ENCODE results near the gene ERMARD.

The ERMARD gene

GRCh38 chr6:169801396-169802160 is 50.2 kb downstream of the ERMARD start:
- H2BK15ac ChIP-seq (ENCODE audit: low read length), result peak overlapping the region; percentile 80
- no CpG with 5 or more reads among the region's 31 CpGs for WGBS, 2 donors (ENCODE audit: extremely low coverage in 2 of 2, insufficient read length in 2 of 2, insufficient replicate concordance in 1 of 2)
- H3K36me3 ChIP-seq (replicated peaks in 1 of 2; ENCODE audit: control insufficient read depth in 2 of 2, insufficient read depth in 2 of 2, low read length in 2 of 2), result no peaks in the 10 kb centered on the region
- no peak for DNase-seq (ENCODE audit: low spot score)
- H4K8ac ChIP-seq (ENCODE audit: low read depth, low read length), result no peak overlapping the region
- peak overlapping the region; percentile 59 for H3K14ac ChIP-seq (ENCODE audit: low read length)
- H3K9ac ChIP-seq (ENCODE audit: low read depth, low read length, poor library complexity), result peak overlapping the region; percentile 22
- no peak overlapping the region for H3K4me3 ChIP-seq (ENCODE audit: low read length in 2 of 2)
- no peak overlapping the region for H2BK5ac ChIP-seq (ENCODE audit: low read length)
- peak overlapping the region; percentile 87 for H4K91ac ChIP-seq (ENCODE audit: low read depth, low read length, poor library complexity)
- H3K9me3 ChIP-seq (replicated peaks in 1 of 2; ENCODE audit: control insufficient read depth in 2 of 2, insufficient read depth in 1 of 2, low read depth in 1 of 2, low read length in 2 of 2), result no peaks in the 10 kb centered on the region
- no peak overlapping the region for H3K27ac ChIP-seq (replicated peaks; ENCODE audit: low read length)
- no peak overlapping the region for H3K4ac ChIP-seq (ENCODE audit: low read length)
- H3K18ac ChIP-seq (ENCODE audit: low read length), result peak overlapping the region; percentile 88
- no peak overlapping the region for H3K23ac ChIP-seq (ENCODE audit: low read depth, low read length, poor library complexity)
- H2AFZ ChIP-seq (ENCODE audit: low read length), result peak overlapping the region; percentile 72
- no peak overlapping the region for H2BK120ac ChIP-seq (ENCODE audit: low read depth, low read length)
- no peaks in the 10 kb centered on the region for H3K79me1 ChIP-seq (ENCODE audit: low read depth, low read length)
- H2AK5ac ChIP-seq (ENCODE audit: low read depth, low read length), result peak overlapping the region; percentile 64
- H3K4me2 ChIP-seq (ENCODE audit: insufficient read depth, low read length, poor library complexity, severe bottlenecking), result no peak overlapping the region
- H2BK12ac ChIP-seq (ENCODE audit: low read length), result peak overlapping the region; percentile 64
- H3K27me3 ChIP-seq (ENCODE audit: control insufficient read depth in 3 of 3, insufficient read depth in 3 of 3, low read depth in 1 of 3, low read length in 3 of 3), result no peaks in the 10 kb centered on the region
- peaks cover 11 to 22% of the 10 kb centered on the region in 2 donors for H3K4me1 ChIP-seq (ENCODE audit: control insufficient read depth in 2 of 2, insufficient read depth in 1 of 2, low read depth in 1 of 2, low read length in 2 of 2)

DNA sequence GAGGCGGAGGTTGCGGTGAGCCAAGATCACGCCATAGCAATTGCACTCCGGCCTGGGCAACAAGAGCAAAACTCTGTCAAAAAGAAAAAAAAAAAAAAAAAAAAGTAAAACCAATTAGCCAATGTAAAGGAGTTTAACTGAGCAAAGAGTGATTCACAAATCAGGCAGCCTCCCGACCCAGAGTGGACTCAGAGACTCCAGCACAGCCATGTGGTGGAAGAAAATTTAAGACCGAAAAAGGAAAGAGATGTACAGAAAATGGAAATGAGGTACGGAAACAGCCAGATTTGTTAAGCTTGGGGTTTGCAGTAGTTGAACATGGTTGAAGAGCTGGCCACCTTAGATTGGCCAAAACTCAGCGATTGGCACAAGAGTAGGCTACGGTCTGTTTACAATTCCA is 51.4 kb downstream of the ERMARD start:
- WGBS, 2 donors (ENCODE audit: extremely low coverage in 2 of 2, insufficient read length in 2 of 2, insufficient replicate concordance in 1 of 2), result no CpG with 5 or more reads among the region's 9 CpGs

DNA sequence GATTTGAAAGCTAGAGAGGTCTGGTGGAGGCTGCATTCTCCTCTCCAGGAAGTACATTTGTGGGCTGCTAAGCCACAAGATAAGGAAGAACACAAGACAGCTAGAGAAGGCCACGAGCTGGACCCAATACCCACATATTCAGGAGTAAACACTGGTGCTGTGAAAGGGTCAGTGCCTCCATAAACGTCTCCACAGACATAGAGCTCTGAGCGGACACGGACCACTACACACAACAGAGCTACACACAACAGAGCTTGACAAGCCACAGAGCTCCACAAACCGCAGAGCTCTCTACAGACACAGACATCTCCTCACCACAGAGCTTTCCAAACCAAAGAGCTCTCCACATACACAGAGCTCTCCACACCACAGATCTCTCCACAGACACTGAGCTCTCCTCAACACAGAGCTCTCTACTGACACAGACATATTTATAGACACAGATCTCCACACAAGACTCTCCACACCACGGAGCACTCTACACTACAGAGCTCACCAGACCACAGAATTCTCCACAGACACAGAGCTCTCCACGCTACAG is 51.9 kb downstream of the ERMARD start:
- no peak overlapping the region for H3K4me3 ChIP-seq (ENCODE audit: low read length in 2 of 2)
- WGBS, 2 donors (ENCODE audit: extremely low coverage in 2 of 2, insufficient read length in 2 of 2, insufficient replicate concordance in 1 of 2), result no CpG with 5 or more reads among the region's 7 CpGs
- no peak overlapping the region for H3K4me2 ChIP-seq (ENCODE audit: insufficient read depth, low read length, poor library complexity, severe bottlenecking)
- H2BK12ac ChIP-seq (ENCODE audit: low read length), result no peak overlapping the region
- no peak overlapping the region for H3K9ac ChIP-seq (ENCODE audit: low read depth, low read length, poor library complexity)
- H3K14ac ChIP-seq (ENCODE audit: low read length), result no peak overlapping the region
- H2AFZ ChIP-seq (ENCODE audit: low read length), result no peak overlapping the region
- no peaks in the 10 kb centered on the region for H3K27me3 ChIP-seq (ENCODE audit: control insufficient read depth in 3 of 3, insufficient read depth in 3 of 3, low read depth in 1 of 3, low read length in 3 of 3)
- no peak overlapping the region for H2BK5ac ChIP-seq (ENCODE audit: low read length)
- H3K79me1 ChIP-seq (ENCODE audit: low read depth, low read length), result no peaks in the 10 kb centered on the region
- no peak overlapping the region for H3K23ac ChIP-seq (ENCODE audit: low read depth, low read length, poor library complexity)
- peak overlapping the region; percentile 41 for H3K18ac ChIP-seq (ENCODE audit: low read length)
- H2AK5ac ChIP-seq (ENCODE audit: low read depth, low read length), result no peak overlapping the region
- H3K9me3 ChIP-seq (replicated peaks in 1 of 2; ENCODE audit: control insufficient read depth in 2 of 2, insufficient read depth in 1 of 2, low read depth in 1 of 2, low read length in 2 of 2), result no peaks in the 10 kb centered on the region
- peak overlapping the region; percentile 0 for H2BK15ac ChIP-seq (ENCODE audit: low read length)
- no peak overlapping the region for H3K4ac ChIP-seq (ENCODE audit: low read length)
- H3K27ac ChIP-seq (replicated peaks; ENCODE audit: low read length), result no peak overlapping the region
- no peaks in the 10 kb centered on the region for H3K36me3 ChIP-seq (replicated peaks in 1 of 2; ENCODE audit: control insufficient read depth in 2 of 2, insufficient read depth in 2 of 2, low read length in 2 of 2)
- no peak overlapping the region for H4K8ac ChIP-seq (ENCODE audit: low read depth, low read length)
- H3K4me1 ChIP-seq (ENCODE audit: control insufficient read depth in 2 of 2, insufficient read depth in 1 of 2, low read depth in 1 of 2, low read length in 2 of 2), result peaks cover 11 to 22% of the 10 kb centered on the region in 2 donors
- no peak overlapping the region for H2BK120ac ChIP-seq (ENCODE audit: low read depth, low read length)
- H4K91ac ChIP-seq (ENCODE audit: low read depth, low read length, poor library complexity), result no peak overlapping the region
- no peak for DNase-seq (ENCODE audit: low spot score)

More for the DNA sequence above, 51.4 kb downstream of the ERMARD start:
- Histone ChIP-seq H3K4ac (ENCODE audit: low read length) (no peak overlapping the region), H2AFZ (ENCODE audit: low read length) (no peak overlapping the region), H3K4me1 (ENCODE audit: control insufficient read depth in 2 of 2, insufficient read depth in 1 of 2, low read depth in 1 of 2, low read length in 2 of 2) (peaks cover 11 to 22% of the 10 kb centered on the region in 2 donors), H3K36me3 (replicated peaks in 1 of 2; ENCODE audit: control insufficient read depth in 2 of 2, insufficient read depth in 2 of 2, low read length in 2 of 2) (no peaks in the 10 kb centered on the region), H2BK5ac (ENCODE audit: low read length) (no peak overlapping the region), H3K4me3 (ENCODE audit: low read length in 2 of 2) (no peak overlapping the region), H3K79me1 (ENCODE audit: low read depth, low read length) (no peaks in the 10 kb centered on the region), H2BK12ac (ENCODE audit: low read length) (no peak overlapping the region), H4K8ac (ENCODE audit: low read depth, low read length) (no peak overlapping the region), H2BK120ac (ENCODE audit: low read depth, low read length) (no peak overlapping the region), H3K4me2 (ENCODE audit: insufficient read depth, low read length, poor library complexity, severe bottlenecking) (no peak overlapping the region), H3K27me3 (ENCODE audit: control insufficient read depth in 3 of 3, insufficient read depth in 3 of 3, low read depth in 1 of 3, low read length in 3 of 3) (no peaks in the 10 kb centered on the region), H3K9ac (ENCODE audit: low read depth, low read length, poor library complexity) (no peak overlapping the region), H3K18ac (ENCODE audit: low read length) (no peak overlapping the region), H3K23ac (ENCODE audit: low read depth, low read length, poor library complexity) (no peak overlapping the region), H4K91ac (ENCODE audit: low read depth, low read length, poor library complexity) (no peak overlapping the region), H3K27ac (replicated peaks; ENCODE audit: low read length) (no peak overlapping the region), H2AK5ac (ENCODE audit: low read depth, low read length) (no peak overlapping the region), H3K9me3 (replicated peaks in 1 of 2; ENCODE audit: control insufficient read depth in 2 of 2, insufficient read depth in 1 of 2, low read depth in 1 of 2, low read length in 2 of 2) (no peaks in the 10 kb centered on the region), H2BK15ac (ENCODE audit: low read length) (no peak overlapping the region), H3K14ac (ENCODE audit: low read length) (no peak overlapping the region)
- DNase-seq (ENCODE audit: low spot score), result no peak

DNA sequence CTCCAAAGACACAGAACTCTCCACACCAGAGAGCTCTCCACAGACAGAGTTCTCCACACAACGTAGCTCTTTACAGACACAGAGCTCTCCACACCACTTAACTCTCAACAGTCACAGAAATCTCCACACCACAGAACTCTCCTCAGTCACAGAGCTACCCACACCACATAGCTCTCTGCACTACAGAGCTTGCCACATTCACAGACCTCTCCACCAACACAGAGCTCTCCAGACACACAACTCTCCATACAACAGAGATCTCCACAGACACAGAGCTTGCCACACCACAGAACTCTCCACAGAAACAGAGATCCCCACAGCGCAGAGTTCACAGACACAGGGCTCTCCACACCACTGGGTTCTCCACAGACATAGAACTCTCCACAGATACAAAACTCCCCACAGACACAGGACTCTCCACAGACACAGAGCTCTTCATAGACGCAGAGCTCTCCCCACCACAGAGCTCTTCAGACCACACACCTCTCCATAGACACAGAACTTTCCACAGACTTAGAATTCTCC is 52.5 kb downstream of the ERMARD start:
- no peaks in the 10 kb centered on the region for H3K79me1 ChIP-seq (ENCODE audit: low read depth, low read length)
- no peak overlapping the region for H4K91ac ChIP-seq (ENCODE audit: low read depth, low read length, poor library complexity)
- no peak overlapping the region for H2AK5ac ChIP-seq (ENCODE audit: low read depth, low read length)
- no peak for DNase-seq (ENCODE audit: low spot score)
- no peaks in the 10 kb centered on the region for H3K9me3 ChIP-seq (replicated peaks in 1 of 2; ENCODE audit: control insufficient read depth in 2 of 2, insufficient read depth in 1 of 2, low read depth in 1 of 2, low read length in 2 of 2)
- no peak overlapping the region for H2BK12ac ChIP-seq (ENCODE audit: low read length)
- no peak overlapping the region for H3K27ac ChIP-seq (replicated peaks; ENCODE audit: low read length)
- no peak overlapping the region for H3K14ac ChIP-seq (ENCODE audit: low read length)
- H3K36me3 ChIP-seq (replicated peaks in 1 of 2; ENCODE audit: control insufficient read depth in 2 of 2, insufficient read depth in 2 of 2, low read length in 2 of 2), result no peaks in the 10 kb centered on the region
- no peak overlapping the region for H2BK120ac ChIP-seq (ENCODE audit: low read depth, low read length)
- no peaks in the 10 kb centered on the region for H3K27me3 ChIP-seq (ENCODE audit: control insufficient read depth in 3 of 3, insufficient read depth in 3 of 3, low read depth in 1 of 3, low read length in 3 of 3)
- no peak overlapping the region for H3K23ac ChIP-seq (ENCODE audit: low read depth, low read length, poor library complexity)
- H3K4me2 ChIP-seq (ENCODE audit: insufficient read depth, low read length, poor library complexity, severe bottlenecking), result no peak overlapping the region
- H3K9ac ChIP-seq (ENCODE audit: low read depth, low read length, poor library complexity), result no peak overlapping the region
- no peak overlapping the region for H2BK5ac ChIP-seq (ENCODE audit: low read length)
- H3K4me3 ChIP-seq (ENCODE audit: low read length in 2 of 2), result no peak overlapping the region
- H2AFZ ChIP-seq (ENCODE audit: low read length), result no peak overlapping the region
- no peak overlapping the region for H3K18ac ChIP-seq (ENCODE audit: low read length)
- peaks cover 11 to 22% of the 10 kb centered on the region in 2 donors for H3K4me1 ChIP-seq (ENCODE audit: control insufficient read depth in 2 of 2, insufficient read depth in 1 of 2, low read depth in 1 of 2, low read length in 2 of 2)
- H2BK15ac ChIP-seq (ENCODE audit: low read length), result peak overlapping the region; percentile 0
- H3K4ac ChIP-seq (ENCODE audit: low read length), result no peak overlapping the region
- WGBS, 2 donors (ENCODE audit: extremely low coverage in 2 of 2, insufficient read length in 2 of 2, insufficient replicate concordance in 1 of 2), result no CpG with 5 or more reads among the region's 3 CpGs
- H4K8ac ChIP-seq (ENCODE audit: low read depth, low read length), result no peak overlapping the region
